ENCODE data around the gene MPPED2.

Gene MPPED2, protein sequence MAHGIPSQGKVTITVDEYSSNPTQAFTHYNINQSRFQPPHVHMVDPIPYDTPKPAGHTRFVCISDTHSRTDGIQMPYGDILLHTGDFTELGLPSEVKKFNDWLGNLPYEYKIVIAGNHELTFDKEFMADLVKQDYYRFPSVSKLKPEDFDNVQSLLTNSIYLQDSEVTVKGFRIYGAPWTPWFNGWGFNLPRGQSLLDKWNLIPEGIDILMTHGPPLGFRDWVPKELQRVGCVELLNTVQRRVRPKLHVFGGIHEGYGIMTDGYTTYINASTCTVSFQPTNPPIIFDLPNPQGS

DNA sequence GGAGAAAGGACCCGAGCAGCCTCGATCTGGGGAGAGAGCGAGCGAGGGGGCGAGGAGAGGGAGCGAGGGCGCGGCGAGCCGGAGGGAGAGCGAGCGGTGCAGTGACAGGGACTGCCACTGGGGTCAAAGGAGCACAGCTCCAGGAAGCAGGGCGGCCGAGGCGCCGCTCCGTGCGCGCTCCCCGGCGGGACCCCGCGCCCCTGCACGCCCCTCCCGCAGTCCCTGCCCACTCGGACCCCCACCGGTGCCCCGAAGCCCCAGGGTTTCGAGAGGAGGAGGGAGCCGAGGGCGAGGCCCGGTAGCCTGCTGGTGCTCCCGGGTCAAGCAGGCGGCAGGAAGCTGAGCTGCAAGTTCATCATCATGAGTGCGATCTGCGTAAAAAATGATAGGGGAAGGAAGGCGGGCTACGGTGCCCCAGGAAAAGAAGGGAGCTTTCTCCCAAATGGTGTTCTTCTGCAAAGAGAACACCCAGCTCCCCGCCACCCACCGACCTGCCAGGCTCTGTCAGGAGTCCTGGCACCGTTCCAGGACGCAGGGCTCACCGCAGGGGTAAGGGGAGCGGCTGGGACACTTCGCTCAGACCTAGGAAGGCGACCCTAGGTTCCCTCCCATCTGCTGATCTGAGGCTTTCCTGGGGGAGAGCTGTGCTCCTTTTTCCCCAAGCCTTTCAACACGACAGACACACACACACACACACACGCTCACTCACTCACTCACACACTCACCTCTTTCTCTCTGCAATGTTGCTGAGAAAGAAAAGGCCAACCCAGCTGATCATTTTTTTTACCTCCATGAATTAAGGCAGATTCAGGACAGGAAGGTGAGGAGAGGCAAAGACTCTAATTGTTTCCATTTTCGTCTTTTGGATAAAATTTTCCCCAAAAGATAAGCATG, at the start of gene MPPED2:
Gene MPPED2 (minus strand): TSS at position 103 of the 894 bp plus-strand sequence. CDS start 5,980 bp downstream, outside the sequence.
- DNase-seq = peak; percentile 30

DNA sequence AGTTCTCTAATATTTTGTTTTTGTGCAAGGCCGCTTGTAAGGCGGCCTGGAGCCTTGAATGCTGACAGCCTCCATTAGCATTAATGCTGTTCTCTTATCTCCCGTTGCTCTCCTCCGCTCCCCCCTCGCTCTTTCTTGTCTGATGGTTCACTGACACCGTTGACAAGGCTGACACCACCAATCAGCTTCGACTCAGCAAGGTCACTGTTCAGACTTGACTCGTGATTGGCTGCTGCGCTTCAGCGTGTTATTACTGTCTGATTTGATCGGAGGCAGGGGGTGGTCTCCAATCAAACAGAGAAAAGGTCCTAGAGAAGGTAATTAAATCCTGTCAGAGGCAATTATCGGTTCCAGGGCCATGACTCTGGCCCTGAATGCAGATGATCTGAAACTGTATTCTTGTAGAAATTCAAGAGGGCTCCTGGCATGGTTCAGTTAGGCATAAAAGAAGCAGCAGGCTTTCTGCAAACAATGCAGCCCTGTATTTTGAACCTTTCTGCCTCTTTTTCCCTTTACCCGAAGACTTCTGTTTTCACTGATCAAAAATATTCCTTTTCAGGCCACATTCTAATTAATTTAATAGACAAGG, 49.3 kb upstream of the MPPED2 start:
- no peak for DNase-seq

DNA sequence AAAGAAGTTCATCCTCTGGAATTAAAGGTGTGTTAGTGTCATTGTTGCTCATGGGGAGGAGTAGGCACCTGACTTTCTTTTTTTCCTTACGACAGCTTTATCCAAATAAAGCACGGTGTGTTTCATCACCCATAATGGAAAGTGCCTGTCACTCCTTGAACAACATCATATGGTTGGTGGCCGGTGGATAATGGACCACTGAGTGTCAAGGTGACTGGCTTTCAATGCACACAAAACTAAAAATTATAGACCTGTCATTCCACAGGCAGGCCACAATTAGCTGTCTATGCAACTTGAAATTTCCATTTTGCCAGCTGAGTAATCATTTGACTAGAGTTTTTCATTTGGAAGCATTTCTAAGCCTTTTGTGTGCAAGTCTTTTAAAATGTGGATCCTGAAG, 45.0 kb upstream of the MPPED2 start:
- DNase-seq = no peak

DNA sequence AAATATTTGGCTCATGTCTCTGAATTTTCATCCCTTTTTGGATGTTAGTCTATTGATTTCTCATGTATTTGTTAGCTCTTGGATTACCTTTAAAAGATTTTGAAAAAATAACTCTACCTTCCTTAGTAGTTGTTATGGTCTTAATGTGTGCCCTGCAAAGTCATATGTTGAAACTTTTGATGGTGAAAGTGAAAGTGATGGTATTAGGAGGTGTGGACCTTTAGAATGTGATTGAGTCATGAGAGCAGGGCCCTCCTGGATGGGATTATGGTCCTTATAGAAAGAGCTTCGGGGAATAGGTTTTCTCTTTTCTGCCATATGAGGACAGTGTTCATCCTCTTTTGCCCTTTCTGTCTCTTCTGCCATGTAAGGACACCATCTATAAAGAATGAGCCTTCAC, 33.6 kb upstream of the MPPED2 start:
- no peak for DNase-seq

DNA sequence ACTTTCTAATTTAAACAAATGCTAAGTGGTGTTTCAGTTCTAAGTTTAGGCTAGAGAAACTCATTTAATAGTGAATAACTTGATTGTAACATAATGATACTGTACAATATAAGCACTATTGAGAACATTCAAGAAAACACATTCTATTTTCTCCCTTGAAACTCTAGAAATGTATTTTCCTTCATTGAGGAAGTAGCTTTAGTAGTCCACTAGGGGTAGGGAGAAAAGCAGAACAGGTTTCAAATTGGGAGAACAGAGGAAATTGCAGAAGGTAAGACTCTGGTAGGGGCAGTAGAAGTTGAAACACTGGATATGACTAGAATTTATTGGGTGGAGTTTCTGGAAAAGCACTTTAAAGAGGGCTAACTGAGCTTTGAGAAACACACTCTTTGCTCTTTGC, 31.6 kb upstream of the MPPED2 start:
- no peak for DNase-seq

DNA sequence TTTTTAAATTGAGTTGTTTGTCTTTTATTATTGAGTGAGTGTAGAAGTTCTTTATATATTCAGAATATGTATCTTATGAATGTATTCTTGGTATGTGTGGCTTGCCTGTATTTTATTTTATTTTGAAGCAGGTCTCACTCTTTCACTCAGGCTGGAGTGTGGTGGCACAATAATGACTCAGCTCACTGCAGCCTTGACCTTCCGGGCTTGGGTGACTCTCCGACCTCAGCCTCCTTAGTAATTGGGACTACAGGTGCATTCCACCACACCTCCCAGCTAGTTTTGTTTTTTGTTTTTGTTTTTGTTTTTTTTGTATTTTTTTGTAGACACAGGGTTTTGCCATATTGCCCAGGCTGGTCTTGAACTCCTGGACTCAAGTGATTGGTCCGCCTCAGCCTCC, 24.5 kb upstream of the MPPED2 start:
- DNase-seq = no peak

DNA sequence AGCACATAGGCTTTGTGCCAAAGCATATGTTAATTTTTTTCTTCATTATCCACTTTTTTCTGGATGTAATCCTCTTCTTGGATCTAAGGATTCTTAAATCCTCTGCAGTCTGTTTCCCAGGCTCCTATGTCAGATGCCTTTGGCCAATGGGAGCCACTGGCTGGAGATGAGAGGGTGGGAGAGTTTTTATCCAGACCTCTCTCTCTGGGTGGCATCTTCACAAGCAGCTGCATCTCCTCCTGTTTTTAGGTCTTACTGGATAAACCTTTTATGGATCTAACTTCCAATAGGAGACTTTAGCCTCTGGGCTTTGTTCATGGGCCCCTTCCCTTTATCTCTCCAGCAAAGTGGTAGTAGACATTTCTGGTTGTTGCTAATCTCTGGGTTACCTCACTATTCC, 22.4 kb upstream of the MPPED2 start:
- no peak for DNase-seq

DNA sequence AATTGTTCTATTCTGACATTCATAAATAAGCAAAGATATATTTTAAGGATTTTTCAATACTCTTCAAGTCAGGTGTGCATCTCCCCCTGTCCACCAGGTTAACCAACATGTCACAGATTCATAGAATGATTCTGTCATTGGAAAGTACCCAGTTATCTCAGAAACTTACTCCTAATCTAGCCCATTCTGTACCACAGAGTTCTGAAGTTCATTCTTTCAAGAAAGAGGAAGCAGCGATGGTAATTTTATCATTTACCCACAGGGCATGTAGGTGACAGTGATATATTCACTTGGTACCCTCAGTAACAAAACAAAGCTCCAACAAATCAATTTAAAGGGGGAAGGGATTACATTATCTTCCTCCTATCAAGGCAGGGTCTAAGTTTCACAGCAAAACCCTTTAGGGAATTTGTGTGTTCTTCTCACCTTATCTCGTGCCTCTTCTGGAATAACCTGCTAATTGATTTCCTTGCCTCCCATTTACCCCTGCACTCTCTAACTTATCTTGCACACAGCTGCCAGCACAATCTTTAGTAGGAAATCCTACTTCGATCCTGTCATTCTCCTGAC, 19.0 kb upstream of the MPPED2 start:
- no peak for DNase-seq

DNA sequence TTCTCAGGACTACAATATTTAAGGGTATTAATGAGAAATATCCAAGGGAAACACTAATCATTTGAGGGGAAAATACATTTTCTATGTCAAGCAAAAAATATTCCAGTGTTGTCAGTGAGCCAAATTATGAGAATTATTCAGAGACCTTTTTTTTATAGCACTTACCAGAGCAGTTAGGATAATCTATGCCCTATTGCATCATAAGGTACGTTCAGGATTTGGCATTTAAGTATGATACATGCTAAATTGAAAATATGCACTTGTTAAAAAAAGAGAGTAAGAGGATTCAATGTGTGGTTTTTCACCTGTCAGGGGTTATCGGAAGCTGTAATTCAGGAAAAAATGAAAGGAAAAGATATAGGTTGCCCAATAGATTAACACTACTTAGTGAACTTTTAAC, 17.2 kb upstream of the MPPED2 start:
- DNase-seq = no peak

DNA sequence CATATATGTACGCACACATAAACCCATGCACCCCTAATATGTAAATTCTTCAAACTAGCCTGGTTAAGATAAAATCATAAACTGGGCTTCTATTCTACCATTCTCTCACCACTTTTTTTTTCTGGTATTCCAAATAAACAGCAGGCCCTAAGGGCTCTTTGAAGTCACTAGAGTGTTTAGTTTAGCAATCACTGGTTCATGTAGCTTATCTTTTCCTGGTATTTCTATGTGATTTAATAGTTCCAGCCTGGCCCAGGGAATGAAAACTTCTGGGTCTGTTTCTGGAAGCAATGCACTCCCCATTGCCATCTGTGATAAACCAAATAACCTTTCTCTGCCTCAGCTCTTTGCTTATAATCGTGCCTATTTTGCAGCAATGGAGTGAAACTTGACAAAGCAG, 10.7 kb upstream of the MPPED2 start:
- DNase-seq = no peak

DNA sequence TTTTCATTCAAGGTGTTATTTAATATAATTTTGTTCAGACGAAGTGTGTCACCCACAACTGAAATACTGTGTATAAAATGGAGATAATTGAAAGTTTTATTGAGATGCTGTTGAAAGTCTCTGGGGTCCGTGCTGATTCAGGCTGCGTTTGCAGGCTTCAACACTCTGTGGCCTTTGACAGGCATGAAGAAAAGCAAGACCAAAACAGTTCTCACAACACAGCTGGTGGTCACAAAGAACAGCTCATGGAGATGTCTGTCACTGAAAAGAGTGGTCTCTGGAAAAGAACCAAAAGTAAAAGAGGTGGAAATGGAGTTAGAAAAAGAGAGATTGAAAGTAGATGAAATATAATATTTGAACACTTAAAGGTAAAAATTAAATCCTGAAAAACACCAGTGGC, 9.8 kb upstream of the MPPED2 start:
- no peak for DNase-seq

DNA sequence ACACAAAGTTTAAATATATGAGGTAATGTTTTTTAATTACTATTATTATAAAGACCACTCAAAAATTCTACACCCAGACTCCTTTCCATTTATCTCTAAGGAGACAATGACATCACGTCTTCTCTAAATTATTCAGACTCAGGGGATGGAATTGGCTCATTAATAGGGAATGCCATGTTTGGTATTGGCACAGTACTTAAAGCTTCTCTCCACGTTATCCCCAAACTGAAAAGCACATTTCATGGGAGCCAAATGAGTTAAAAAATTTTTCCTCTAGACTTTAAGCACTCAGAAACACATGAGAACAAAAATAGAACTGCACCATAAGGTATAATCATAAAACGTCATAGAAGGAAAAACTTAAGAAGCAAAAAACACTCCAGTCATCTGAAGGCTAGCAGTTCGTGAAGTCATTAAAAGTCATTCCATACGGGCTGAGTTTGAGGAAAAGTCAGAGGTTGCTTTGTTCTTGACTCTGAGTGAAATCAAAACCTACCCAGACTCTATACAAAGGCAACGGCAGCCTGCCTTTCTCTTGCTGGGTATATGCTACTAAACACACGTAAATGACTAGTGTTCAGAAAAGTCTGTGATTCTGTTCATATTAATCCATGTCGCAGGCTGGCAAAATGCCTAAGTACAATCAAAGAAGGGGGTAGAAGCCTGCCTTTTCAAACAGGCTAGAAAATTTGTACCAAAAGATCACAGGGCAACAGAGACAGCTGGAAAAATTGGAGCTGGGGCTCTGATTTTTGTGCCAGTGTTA, 8.7 kb upstream of the MPPED2 start:
- DNase-seq = no peak

DNA sequence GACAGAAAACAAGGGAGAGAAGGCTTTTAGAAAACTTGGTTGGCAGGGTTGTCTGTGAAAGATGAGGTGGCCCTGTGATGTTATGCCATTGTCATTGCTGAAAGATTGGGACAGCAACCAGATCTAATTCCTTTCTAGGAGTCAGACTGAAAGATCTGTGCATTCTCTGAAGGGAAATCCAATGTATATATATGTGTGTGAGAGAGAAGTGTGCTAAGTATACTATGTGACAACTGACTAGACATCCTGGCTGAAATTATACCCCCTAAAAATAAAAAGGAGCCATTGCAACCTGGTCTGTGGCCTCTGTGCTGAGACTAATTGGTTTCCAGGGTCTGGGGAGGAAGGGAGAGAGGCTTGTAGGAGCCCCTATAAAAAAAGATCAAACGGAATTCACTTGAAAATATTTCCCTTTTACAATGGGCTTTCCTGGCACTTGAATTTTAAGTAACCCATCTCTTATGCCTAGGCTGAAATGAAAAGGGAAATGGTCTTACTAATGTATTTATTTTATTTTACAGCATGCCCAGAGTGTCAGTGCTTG, 1.2 kb upstream of the MPPED2 start:
- no peak for DNase-seq

DNA sequence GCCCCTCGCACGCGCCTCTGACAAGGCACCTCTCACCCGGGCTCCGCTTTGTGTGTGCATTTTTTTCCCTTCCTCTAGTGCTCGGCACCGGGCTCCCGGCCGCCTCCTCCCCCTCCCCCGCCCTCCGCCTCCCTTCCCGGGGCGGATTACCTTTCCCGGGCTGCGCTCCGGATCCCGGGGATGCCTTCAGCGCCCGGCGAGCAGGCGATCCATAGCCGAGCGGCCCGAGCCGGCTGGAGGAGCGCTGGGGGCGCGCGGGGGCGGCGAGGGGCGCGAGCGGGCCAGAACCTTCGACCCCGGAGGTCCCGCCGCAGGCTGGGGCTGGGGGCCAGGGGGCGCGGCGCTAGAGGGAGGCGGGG, 282 bp downstream of the MPPED2 start:
- no peak for DNase-seq

DNA sequence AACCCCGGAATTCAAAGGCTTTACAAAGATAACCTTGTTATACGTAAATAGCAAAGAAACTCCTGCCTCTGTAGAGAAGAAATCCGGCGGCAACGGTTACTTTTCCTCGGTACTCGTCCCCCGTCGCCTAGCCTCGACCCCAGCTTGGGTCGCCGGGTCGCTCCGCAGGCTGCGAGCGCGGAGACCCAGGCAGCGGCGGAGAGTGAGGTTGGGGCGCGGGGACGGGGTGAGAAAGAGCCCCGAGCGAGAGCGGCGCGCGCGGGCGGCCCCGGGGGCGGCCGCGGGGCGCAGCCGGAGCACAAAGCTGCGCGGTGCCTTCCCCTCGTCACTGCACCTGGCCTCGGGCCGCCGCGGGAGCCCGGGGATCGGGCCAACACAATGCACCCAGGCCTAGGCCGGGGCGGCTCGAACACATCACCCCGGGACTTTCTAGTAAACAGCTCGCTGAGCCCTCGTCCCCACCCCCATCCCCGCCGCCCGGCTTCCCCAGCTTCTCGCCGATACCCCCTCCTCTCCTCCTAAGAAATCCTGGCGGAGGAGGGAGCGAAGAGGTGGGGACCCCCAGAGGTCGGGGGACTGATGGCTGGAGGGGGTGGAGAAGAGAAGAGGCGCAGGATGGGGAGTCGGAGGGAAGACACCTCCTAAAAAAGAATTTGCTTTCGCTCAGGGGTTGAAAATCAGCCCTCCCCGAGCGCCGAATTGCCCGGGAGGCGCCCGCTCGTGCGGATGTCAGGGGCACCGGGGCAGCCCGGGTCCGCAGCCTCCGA, 845 bp downstream of the MPPED2 start:
- DNase-seq = no peak

DNA sequence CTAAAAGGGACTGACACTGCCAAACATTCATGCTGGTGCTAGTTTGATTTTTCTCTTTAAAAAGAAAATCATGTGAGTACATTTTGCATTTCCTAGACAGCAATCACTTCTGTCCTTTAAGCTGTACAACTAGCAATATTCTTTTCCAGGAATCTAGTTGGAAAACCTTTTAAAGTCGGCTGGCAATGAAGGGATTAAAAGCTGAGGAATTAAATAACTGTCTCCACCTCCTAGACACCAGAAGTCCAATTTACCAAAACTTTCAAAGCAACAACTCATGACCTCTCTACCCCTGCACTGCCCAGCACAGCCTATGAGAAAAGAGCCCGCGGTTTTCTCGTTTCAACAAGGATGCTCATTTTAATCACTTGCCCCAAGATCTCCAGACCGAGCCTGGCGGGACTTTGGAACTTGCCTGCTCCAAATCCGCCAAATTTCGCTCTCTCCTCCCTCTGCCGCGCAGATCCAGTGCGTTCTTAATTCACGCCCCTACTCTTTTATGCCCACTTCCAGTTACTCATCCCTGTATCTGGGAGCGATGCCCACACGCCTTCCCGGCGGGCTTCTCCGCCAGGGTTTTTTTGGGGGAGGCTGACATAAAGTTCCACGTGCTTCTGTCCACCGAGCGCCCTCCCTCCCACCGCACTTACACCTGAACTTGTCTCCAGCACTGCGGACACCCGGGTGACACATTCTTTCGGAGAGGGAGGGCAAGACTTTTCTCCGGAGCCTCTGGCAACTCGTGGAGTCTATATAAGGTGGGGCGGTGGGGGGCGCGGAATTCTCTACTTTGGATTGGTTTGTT, 2.5 kb downstream of the MPPED2 start:
- DNase-seq = no peak

DNA sequence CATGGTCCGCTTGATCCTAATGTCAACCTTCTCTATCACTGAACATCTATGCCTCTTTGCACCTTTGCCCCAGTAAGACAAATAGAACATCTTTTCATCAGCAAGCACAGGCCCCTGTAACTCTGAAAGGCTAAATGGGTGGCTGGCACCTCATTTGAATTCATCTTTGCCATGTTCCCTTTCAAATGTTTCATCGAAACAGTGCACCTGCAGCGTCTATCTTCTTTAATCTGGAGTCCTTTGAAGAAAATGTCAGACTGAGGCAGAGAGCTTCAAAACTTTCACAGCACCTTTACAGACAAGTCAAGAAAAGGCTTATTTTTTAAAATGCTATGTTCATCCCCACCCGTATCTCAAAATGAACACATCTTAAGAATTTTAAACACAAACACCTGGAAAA, 3.4 kb downstream of the MPPED2 start:
- no peak for DNase-seq

DNA sequence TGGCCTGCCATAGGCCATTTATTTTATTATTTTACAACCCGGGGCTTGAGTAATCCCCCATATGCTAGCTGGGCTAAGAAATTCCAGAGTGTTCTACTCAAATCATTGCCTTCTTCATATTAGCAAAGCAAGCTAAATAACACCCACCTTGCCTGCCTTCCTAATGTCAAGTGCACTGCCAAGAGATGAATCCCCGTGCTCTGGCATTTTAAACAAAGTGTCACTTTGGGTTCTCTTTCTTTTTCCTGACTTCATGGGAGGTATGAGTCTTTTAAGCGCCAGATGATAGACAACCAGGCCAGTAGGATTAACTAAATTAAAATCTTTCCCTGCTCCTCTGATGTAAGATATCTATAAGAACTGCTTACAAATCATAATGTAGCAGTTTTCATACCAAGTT, 4.5 kb downstream of the MPPED2 start:
- no peak for DNase-seq

DNA sequence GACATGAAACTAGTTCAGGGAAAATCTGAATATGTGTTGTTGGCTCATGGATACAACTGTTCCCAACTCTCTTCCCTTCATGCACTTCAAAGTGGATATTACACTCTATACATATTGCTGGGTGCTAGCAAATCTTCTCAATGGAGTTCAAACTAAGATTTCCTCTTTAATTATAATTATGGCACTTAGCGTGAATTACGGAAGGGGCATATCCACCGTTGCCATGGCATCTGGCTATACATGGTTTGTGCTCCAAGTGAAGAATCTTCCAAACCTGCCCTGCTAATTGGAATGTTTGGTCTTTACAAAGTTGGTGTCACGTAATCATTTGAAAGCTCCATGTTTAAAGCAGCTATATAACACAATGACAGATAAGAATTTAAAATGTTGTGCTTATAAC, 5.6 kb downstream of the MPPED2 start:
- DNase-seq = no peak

DNA sequence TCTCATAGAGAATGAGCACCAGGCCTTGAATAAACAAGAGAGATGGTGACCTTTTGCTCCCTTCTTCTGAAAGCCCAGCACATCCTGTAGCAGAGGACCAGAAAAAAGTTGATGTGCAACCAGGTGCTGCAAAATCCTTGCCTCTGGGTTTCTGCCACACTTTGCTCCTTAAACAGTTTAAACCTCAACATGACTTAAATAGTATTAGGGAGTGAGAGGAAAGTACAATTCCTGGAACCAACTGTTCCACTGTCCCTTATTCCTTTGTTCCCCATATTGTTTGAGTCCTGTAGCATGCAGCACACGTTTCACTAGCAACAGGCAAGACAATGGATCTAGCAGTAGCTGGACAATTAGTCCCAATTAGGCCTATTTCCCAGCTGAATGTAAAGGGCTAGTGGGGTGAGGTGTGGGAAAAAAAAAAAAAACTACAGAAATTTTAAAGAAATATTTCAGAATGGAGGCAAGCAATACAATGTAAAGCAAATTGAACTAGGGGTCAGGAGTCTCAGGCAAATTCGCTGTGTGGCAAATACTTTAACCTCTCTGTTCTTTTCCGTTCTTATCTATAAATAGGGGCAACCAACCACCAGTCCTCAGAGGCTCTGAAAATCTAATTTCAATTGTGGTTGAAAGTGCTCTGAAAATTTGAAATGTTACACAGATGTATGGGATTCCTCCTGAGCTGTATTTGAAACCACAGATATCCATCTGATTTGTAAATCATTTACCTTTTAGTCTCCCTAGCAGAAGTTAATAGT, 6.6 kb downstream of the MPPED2 start:
- no peak for DNase-seq

All from T1000 (cell line).